ENCODE results near the gene MPO.

The MPO gene

DNA sequence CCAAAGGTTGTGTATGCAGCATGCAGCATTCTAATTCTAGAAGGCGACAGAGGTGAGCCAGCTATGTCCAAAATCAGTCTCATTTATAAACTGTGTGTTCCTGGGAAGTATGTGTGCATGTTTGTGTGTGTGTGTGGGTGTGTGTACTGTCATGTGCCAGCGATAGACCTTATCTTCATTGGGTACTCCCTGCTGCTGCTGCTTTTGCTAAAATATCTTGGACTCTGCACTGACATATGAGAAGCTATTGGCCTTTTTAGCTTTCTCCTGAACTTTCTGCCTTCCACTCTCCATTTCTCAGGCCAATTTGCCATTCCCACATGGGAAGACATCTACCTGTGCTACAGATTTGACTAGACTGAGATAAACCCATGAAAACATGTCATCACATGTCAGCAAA, 44.3 kb downstream of the MPO start:
- Histone ChIP-seq H2AFZ (ENCODE audit: low read length, unreplicated experiment) (no peak overlapping the region), H3K79me2 (ENCODE audit: control insufficient read depth, insufficient read depth, low read length, unreplicated experiment) (no peaks in the 10 kb centered on the region), H3K4me3 (ENCODE audit: low read depth, low read length) (no peak overlapping the region), H3K27ac (ENCODE audit: low read depth, low read length) (no peak overlapping the region), H3K27me3 (ENCODE audit: insufficient read depth, low read length) (peaks cover 70% of the 10 kb centered on the region), H3K4me1 (ENCODE audit: control insufficient read depth, insufficient read depth, low read length, unreplicated experiment) (peaks cover 21% of the 10 kb centered on the region), H3K36me3 (ENCODE audit: insufficient read depth, low read length) (no peaks in the 10 kb centered on the region)

DNA sequence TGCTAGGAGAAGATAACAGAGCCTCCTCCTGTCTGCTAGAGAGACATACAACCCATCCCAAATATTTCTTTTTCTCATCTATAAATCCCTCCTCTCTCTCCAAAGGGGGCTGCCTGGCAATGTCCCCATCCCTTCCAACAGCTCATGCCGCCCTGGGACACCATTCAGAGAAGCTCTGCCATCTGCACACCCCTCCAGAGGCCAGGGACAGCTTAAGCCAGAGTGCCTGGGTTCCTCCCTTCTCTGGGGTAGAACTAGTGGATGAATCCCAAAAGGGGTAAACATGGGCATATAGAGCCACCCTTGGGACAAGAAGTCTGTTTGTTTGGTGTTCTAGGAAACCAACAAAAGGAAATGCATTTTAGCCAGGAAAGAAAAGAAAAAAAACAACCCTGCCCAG, 44.9 kb downstream of the MPO start:
- no peak overlapping the region for H3K27ac ChIP-seq (ENCODE audit: low read depth, low read length)
- peaks cover 23% of the 10 kb centered on the region for H3K4me1 ChIP-seq (ENCODE audit: control insufficient read depth, insufficient read depth, low read length, unreplicated experiment)
- peaks cover 68% of the 10 kb centered on the region for H3K27me3 ChIP-seq (ENCODE audit: insufficient read depth, low read length)
- H3K36me3 ChIP-seq (ENCODE audit: insufficient read depth, low read length): no peaks in the 10 kb centered on the region
- no peak overlapping the region for H3K4me3 ChIP-seq (ENCODE audit: low read depth, low read length)
- H3K79me2 ChIP-seq (ENCODE audit: control insufficient read depth, insufficient read depth, low read length, unreplicated experiment): no peaks in the 10 kb centered on the region
- H2AFZ ChIP-seq (ENCODE audit: low read length, unreplicated experiment): no peak overlapping the region

DNA sequence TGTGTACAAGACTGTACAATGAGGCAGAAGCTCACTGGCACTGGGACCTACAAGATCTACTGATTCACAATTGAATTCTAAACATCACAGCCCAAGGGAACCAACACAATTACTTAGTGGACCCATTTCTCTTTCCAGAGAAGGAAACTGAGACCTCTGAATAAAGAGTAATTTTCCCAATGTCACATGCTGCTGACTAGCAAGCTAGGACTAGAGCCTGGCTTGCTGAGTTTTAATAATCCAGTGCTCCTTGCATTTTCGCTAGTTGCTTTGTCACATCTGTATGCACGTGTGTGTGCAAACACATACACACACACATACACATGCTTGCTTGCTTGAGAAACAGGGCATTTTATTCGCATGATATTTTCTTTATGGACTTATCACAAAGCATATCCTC, 46.2 kb downstream of the MPO start:
- H3K79me2 ChIP-seq (ENCODE audit: control insufficient read depth, insufficient read depth, low read length, unreplicated experiment): no peaks in the 10 kb centered on the region
- H3K27ac ChIP-seq (ENCODE audit: low read depth, low read length): no peak overlapping the region
- no peaks in the 10 kb centered on the region for H3K36me3 ChIP-seq (ENCODE audit: insufficient read depth, low read length)
- H3K4me1 ChIP-seq (ENCODE audit: control insufficient read depth, insufficient read depth, low read length, unreplicated experiment): peaks cover 20% of the 10 kb centered on the region
- no peak overlapping the region for H2AFZ ChIP-seq (ENCODE audit: low read length, unreplicated experiment)
- H3K4me3 ChIP-seq (ENCODE audit: low read depth, low read length): no peak overlapping the region
- peaks cover 55% of the 10 kb centered on the region for H3K27me3 ChIP-seq (ENCODE audit: insufficient read depth, low read length)

DNA sequence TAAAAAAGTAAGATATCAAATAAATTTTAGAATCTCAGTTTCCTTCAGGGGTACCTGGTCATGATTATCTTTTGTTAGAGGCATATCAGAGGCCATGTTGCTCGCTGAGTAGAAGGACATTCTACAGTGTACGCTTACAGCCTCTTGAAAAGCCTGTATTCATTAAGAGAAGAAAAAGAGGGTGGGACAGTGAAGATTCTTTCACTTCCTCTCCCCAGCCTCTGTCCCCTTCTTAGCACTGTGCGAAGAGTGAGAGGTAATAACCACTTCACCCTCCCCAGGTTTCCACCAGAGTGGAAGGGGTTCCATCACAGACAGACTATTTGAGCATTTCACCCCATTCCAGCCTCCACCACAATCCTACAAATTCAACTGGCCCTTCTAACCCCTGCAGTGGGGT, 47.2 kb downstream of the MPO start:
- Histone ChIP-seq H3K27me3 (ENCODE audit: insufficient read depth, low read length) (peaks cover 45% of the 10 kb centered on the region), H3K79me2 (ENCODE audit: control insufficient read depth, insufficient read depth, low read length, unreplicated experiment) (no peaks in the 10 kb centered on the region), H3K4me3 (ENCODE audit: low read depth, low read length) (no peak overlapping the region), H3K36me3 (ENCODE audit: insufficient read depth, low read length) (no peaks in the 10 kb centered on the region), H3K4me1 (ENCODE audit: control insufficient read depth, insufficient read depth, low read length, unreplicated experiment) (peaks cover 20% of the 10 kb centered on the region), H2AFZ (ENCODE audit: low read length, unreplicated experiment) (no peak overlapping the region), H3K27ac (ENCODE audit: low read depth, low read length) (no peak overlapping the region)

DNA sequence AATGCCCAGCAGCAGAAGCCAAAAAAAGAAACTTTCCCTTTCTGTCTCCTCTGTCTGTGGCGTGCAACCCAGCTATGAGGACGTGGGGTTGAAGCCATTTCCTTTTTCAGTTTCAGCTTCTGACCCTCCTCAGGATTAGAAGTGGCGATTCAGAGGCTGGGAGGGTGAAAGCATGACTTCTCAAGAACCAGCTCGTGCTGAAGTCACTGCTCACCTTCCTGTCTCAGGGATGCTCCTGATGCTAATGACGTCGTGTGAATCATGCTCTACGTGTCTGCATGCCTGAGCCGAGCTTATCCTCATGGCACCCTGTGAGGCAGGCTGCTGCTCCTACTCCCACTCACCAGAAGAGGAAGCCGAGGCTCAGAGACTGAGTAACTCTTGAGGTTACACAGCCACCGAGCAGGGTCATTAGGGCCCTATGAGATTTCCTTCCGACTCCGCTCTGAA, 48.0 kb downstream of the MPO start:
- Histone ChIP-seq H3K4me3 (ENCODE audit: low read depth, low read length) (no peak overlapping the region), H3K79me2 (ENCODE audit: control insufficient read depth, insufficient read depth, low read length, unreplicated experiment) (no peaks in the 10 kb centered on the region), H3K4me1 (ENCODE audit: control insufficient read depth, insufficient read depth, low read length, unreplicated experiment) (peaks cover 20% of the 10 kb centered on the region), H3K36me3 (ENCODE audit: insufficient read depth, low read length) (no peaks in the 10 kb centered on the region), H3K27me3 (ENCODE audit: insufficient read depth, low read length) (peaks cover 37% of the 10 kb centered on the region), H3K27ac (ENCODE audit: low read depth, low read length) (peak overlapping the region; percentile 31; the same call in 1 of the 2 replicates), H2AFZ (ENCODE audit: low read length, unreplicated experiment) (peak overlapping the region; percentile 15)

DNA sequence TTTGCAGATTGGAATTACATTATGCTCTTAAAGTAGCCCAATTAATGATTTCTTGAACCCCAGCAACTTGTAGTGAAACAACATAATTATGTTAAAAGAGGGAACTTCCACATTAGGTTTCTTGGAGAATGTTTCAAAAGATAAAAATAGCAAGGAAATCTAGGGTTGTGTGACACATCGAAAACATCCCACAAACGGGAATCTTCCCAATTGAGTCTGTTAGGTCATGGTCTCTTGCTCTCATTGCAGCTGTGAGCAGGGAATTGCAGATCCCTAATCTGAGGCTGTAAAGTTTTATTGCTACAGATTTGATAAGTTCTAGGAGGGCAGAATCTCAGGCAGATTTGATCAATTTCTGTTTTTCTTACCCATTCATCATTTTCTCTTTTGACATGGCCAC, 49.1 kb downstream of the MPO start:
- peak overlapping the region; percentile 7; the same call in 1 of the 2 replicates for H3K27ac ChIP-seq (ENCODE audit: low read depth, low read length)

DNA sequence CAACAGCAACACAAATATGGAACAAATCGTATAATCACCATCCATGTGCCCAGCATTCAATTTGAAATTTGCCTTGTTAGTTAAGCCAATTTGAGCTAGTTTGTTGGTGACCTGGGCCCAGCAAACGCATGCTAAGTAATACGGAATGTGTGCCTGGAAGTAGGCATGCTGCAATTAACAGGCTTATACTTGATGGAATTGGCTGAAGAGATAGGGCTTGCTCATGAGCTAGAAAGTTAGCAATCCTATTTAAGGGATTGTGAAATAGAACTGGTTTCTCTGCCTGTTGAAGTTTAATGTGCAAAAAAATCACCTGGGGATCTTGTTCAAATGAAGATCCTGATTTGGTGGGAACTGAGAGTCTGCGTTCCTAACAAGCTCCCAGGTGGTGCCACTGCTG, 50.9 kb downstream of the MPO start:
- H3K4me1 ChIP-seq (ENCODE audit: control insufficient read depth, insufficient read depth, low read length, unreplicated experiment): peaks cover 20% of the 10 kb centered on the region
- H3K79me2 ChIP-seq (ENCODE audit: control insufficient read depth, insufficient read depth, low read length, unreplicated experiment): no peaks in the 10 kb centered on the region
- no peak overlapping the region for H3K4me3 ChIP-seq (ENCODE audit: low read depth, low read length)
- no peak overlapping the region for H2AFZ ChIP-seq (ENCODE audit: low read length, unreplicated experiment)
- H3K27ac ChIP-seq (ENCODE audit: low read depth, low read length): no peak overlapping the region
- H3K27me3 ChIP-seq (ENCODE audit: insufficient read depth, low read length): peaks cover 9% of the 10 kb centered on the region
- no peaks in the 10 kb centered on the region for H3K36me3 ChIP-seq (ENCODE audit: insufficient read depth, low read length)

More for the DNA sequence above, 49.1 kb downstream of the MPO start:
- Histone ChIP-seq H3K27me3 (ENCODE audit: insufficient read depth, low read length) (peaks cover 26% of the 10 kb centered on the region), H3K36me3 (ENCODE audit: insufficient read depth, low read length) (no peaks in the 10 kb centered on the region), H3K4me1 (ENCODE audit: control insufficient read depth, insufficient read depth, low read length, unreplicated experiment) (peaks cover 20% of the 10 kb centered on the region), H3K4me3 (ENCODE audit: low read depth, low read length) (no peak overlapping the region), H2AFZ (ENCODE audit: low read length, unreplicated experiment) (no peak overlapping the region), H3K79me2 (ENCODE audit: control insufficient read depth, insufficient read depth, low read length, unreplicated experiment) (no peaks in the 10 kb centered on the region)

DNA sequence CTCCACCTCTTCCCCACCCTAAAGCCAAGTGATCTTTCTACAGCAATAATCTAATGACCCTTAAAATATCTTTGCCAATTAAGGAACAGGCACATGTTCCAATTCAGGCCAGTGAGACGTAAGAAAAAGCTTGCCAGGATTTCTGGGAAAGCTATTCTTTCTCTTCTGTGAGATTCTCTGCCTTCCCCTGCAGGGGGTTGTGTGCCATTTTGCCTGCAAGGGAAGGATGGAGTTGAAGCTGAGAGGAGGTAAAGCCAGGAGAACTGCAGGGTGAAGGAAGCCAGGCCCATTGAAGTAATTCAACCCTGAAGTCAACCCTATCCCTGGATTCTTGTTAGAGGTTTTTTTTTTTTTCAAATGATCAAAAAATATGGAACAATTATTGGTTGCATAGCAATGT, 51.4 kb downstream of the MPO start:
- no peak overlapping the region for H3K27ac ChIP-seq (ENCODE audit: low read depth, low read length)
- peaks cover 23% of the 10 kb centered on the region for H3K4me1 ChIP-seq (ENCODE audit: control insufficient read depth, insufficient read depth, low read length, unreplicated experiment)
- no peak overlapping the region for H2AFZ ChIP-seq (ENCODE audit: low read length, unreplicated experiment)
- H3K27me3 ChIP-seq (ENCODE audit: insufficient read depth, low read length): peaks cover 4% of the 10 kb centered on the region
- no peak overlapping the region for H3K4me3 ChIP-seq (ENCODE audit: low read depth, low read length)
- no peaks in the 10 kb centered on the region for H3K36me3 ChIP-seq (ENCODE audit: insufficient read depth, low read length)
- H3K79me2 ChIP-seq (ENCODE audit: control insufficient read depth, insufficient read depth, low read length, unreplicated experiment): no peaks in the 10 kb centered on the region

DNA sequence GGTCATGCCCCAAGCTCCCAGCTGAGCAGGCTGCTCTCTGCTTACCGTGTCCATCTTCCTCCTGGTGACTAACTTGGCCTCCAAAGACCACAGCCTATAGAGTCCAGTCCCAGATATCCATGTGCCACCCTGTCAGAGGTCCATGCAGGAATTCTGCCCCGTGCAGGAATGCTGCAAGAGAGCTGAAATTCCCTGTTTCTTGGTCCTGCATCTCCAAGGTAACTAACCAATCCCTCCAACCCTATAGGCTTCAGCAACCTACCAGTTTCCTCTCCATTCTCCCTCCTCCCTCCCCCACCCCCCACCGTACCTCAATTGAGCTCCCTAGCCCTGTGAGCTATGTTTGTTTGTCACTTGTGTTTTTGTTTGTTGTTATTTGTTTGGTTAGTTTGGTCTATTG, 52.1 kb downstream of the MPO start:
- H3K4me3 ChIP-seq (ENCODE audit: low read depth, low read length): no peak overlapping the region
- H3K79me2 ChIP-seq (ENCODE audit: control insufficient read depth, insufficient read depth, low read length, unreplicated experiment): no peaks in the 10 kb centered on the region
- no peak overlapping the region for H3K27ac ChIP-seq (ENCODE audit: low read depth, low read length)
- H2AFZ ChIP-seq (ENCODE audit: low read length, unreplicated experiment): no peak overlapping the region
- H3K36me3 ChIP-seq (ENCODE audit: insufficient read depth, low read length): no peaks in the 10 kb centered on the region
- no peaks in the 10 kb centered on the region for H3K27me3 ChIP-seq (ENCODE audit: insufficient read depth, low read length)
- H3K4me1 ChIP-seq (ENCODE audit: control insufficient read depth, insufficient read depth, low read length, unreplicated experiment): peaks cover 30% of the 10 kb centered on the region

DNA sequence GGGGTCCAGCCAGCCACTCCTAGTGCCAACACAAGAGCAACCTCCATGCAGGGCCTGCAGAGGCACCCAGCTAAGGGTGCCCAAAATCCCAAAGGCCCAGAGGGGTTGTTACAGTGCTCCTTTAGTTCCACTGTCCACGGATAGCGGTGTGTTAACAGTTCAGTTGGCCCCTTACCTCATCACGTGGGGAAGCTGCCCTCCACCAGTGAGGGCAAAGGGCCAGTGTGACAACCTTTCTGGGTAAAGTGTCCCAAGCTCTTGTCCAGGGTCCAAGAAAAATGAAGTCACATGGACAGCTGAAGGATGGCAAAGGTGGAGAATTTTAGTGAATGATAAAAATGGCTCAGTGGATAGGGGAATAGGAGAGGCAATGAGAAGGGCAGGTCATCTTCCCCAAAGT, 53.0 kb downstream of the MPO start:
- Histone ChIP-seq H3K27ac (ENCODE audit: low read depth, low read length) (no peak overlapping the region), H3K4me3 (ENCODE audit: low read depth, low read length) (no peak overlapping the region), H3K4me1 (ENCODE audit: control insufficient read depth, insufficient read depth, low read length, unreplicated experiment) (peaks cover 28% of the 10 kb centered on the region), H3K27me3 (ENCODE audit: insufficient read depth, low read length) (no peaks in the 10 kb centered on the region), H3K79me2 (ENCODE audit: control insufficient read depth, insufficient read depth, low read length, unreplicated experiment) (no peaks in the 10 kb centered on the region), H3K36me3 (ENCODE audit: insufficient read depth, low read length) (no peaks in the 10 kb centered on the region), H2AFZ (ENCODE audit: low read length, unreplicated experiment) (no peak overlapping the region)

DNA sequence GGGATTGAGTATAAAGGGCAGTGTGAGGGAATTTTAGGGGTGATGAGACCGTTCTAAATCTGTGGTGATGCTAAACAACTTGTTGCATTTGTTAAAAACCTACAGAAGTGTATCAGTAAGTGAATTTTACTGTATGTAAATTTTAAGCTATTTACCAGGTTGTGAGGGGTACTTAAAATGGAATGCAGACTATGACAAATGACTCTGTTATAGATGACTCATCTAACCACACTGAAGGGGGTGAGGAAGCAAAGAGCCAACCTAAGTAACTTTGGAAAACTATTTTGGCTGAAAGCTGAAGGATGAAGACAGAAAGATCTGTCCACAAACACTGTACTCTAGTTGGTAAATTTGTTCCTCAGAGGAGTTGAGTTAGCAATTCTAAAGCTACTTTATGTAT, 56.4 kb downstream of the MPO start:
- peak overlapping the region; percentile 38; the same call in 1 of the 2 replicates for H3K4me3 ChIP-seq (ENCODE audit: low read depth, low read length)
- peak overlapping the region; percentile 70 for H2AFZ ChIP-seq (ENCODE audit: low read length, unreplicated experiment)
- peak overlapping the region; percentile 54 for H3K27ac ChIP-seq (ENCODE audit: low read depth, low read length)
- peaks cover 21% of the 10 kb centered on the region for H3K4me1 ChIP-seq (ENCODE audit: control insufficient read depth, insufficient read depth, low read length, unreplicated experiment)
- no peaks in the 10 kb centered on the region for H3K27me3 ChIP-seq (ENCODE audit: insufficient read depth, low read length)
- H3K79me2 ChIP-seq (ENCODE audit: control insufficient read depth, insufficient read depth, low read length, unreplicated experiment): no peaks in the 10 kb centered on the region
- H3K36me3 ChIP-seq (ENCODE audit: insufficient read depth, low read length): no peaks in the 10 kb centered on the region
